Measurements from ENCODE around the gene PDE2A.

The PDE2A gene

DNA sequence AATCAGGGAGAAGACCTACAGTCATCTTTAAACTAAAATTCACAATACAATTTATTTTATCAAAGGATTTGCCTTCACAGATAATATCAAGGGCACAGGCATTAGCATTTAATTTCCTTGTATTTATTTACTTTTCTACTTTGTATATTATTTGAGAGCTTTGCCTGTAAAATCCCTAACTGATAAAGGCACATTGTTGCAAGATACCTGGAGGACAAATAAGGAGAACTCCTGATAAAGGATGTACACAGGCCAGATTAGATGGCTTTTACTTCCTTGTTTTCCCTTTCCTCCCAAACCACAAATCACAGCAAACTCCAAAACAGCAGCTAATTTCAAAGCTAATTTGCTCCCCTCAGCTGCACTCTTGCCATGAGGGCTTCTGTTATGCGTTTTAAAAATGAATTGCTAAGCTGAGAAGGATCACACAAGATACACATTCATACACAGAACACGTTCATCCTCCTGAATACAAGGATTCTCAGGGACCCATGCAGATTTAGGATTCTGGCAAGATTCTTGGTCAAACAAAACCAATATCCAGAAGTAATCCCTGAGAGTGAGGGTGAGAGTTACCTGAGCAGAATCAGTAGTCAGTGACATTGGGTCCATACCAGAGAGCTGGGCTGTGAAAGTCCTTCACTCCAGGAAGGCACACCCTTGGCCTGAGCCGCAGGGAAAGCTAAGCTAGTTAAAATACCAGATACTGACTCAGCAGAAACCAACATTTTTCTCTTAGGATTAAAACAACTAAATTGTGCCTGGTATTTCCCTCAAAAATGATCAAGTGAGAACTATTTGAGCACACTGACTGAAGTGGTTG, 139.6 kb downstream of the PDE2A start:
- DNase-seq, result no peak

DNA sequence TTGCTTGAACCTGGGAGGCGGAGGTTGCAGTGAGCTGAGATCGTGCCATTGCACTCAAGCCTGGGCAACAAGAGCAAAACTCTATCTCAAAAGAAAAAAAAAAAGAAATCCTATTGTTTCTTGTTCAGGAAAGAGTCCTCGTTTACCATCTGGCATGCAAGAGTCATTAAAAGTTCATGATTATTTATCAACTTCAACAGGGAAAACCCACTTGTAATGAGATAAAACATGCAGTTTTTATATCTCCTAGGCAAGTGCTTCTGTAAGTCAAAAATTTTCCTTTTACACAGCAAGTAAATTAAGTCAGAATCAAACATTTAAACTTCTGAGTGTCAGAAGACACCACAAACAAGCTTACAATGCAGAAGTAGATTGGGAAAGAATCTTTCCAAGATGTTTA, 145.2 kb downstream of the PDE2A start:
- no peak for DNase-seq

DNA sequence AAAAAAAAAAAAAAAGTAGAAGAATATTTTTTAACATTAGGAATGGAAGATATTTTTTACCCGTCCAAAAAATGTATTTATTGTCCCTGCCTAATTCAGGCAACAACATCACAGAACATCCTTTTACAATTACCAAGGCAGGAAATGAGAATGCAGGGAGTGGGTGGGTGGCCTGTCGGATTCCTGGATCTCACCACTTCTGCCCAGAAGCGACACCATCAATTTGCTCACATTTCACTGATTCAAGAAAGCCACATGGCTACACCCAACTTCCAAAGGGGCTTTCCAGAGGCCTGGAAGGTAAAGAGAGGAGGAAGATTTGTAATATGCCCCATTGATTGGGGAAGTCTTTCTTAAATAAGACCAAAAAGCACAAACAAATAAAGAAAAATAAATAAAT, 146.1 kb downstream of the PDE2A start:
- no peak for DNase-seq

All from CD4-positive, alpha-beta T cell treated with Interferon alpha-2 for 1 hour (primary cell).